ENCODE data around the gene ABT1. TPM values are rescaled to one million over a fixed set of nuclear protein-coding genes. Genes with fewer than 3 reads are reported as not detected.

The ABT1 gene
- total and polyA plus RNA-seq, 2 of the 8 experiments (the other 6 are each of a cell fraction or from before 2014, with no cell fraction given) = 20.5 to 30.7 TPM

DNA sequence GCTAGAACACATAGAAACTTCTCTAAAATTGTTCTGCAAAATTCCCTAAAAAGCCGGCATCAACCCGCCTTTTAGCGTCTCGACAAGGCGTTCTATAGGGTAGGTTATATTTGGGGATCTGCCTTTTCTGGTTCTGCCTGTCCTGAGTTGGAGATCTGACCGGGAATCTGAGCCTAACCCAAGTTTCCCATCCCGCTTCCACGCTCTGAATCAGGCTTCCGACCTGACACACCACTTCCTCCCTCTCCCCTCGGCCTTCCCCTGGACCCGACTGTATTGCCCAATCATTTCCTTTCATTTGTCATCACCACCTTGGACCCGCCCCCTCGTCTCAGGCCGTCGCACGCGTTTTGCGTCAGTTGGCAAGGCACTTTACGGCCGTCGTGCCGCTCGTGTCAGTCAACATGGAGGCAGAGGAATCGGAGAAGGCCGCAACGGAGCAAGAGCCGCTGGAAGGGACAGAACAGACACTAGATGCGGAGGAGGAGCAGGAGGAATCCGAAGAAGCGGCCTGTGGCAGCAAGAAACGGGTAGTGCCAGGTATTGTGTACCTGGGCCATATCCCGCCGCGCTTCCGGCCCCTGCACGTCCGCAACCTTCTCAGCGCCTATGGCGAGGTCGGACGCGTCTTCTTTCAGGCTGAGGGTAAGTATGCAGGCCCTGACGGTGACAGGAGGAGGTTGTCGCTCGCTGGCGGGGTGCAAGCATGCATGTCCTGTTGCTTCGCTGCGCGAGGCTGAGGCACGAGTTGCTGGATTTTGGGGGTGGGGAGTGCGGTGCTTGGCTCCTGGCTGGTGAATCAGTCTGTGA lies at the start of gene ABT1 (continued):
- TF ChIP-seq RFX5 (IDR thresholded peaks at IDR 0.05; ENCODE audit: borderline replicate concordance, low read depth, low read length) (no peak), CEBPB (IDR thresholded peaks at IDR 0.05; ENCODE audit: low read depth, low read length) (peak; percentile 100), GTF2F1 (IDR thresholded peaks at IDR 0.05; ENCODE audit: borderline replicate concordance, low read depth, low read length) (peak; percentile 85), YY1 (IDR thresholded peaks at IDR 0.05; ENCODE audit: low read depth, low read length) (peak; percentile 91), SP1 (IDR thresholded peaks at IDR 0.05; ENCODE audit: low read depth, low read length) (peak; percentile 77; the same call in 1 of the 2 replicates), RAD21 (IDR thresholded peaks at IDR 0.05 in 1 of 2, conservative IDR thresholded peaks at IDR 0.05 in 1 of 2; ENCODE audit: low read depth in 2 of 2, low read length in 2 of 2) (no peak), MAFK (IDR thresholded peaks at IDR 0.05; ENCODE audit: low read depth, low read length) (peak; percentile 15; the same call in 1 of the 2 replicates), KDM4A (IDR thresholded peaks at IDR 0.05; ENCODE audit: low read depth, low read length, severe bottlenecking) (peak; percentile 97), BACH1 (IDR thresholded peaks at IDR 0.05; ENCODE audit: low read length) (peak; percentile 6; the same call in 1 of the 2 replicates), TAF7 (optimal IDR thresholded peaks at IDR 0.05; ENCODE audit: borderline replicate concordance, low read depth, low read length) (peak; percentile 78), CHD2 (IDR thresholded peaks at IDR 0.05; ENCODE audit: low read length) (no peak), CBX8 (IDR thresholded peaks at IDR 0.05; ENCODE audit: borderline replicate concordance, low read depth, low read length) (no peak), ASH2L (IDR thresholded peaks at IDR 0.05; ENCODE audit: low read length) (peak; percentile 58), PHF8 (conservative IDR thresholded peaks at IDR 0.05; ENCODE audit: low read depth, low read length) (peak; percentile 93), CBX5 (IDR thresholded peaks at IDR 0.05; ENCODE audit: low read depth, low read length) (no peak), TAF1 (IDR thresholded peaks at IDR 0.05; ENCODE audit: low read depth, low read length) (peak; percentile 81)
- TF ChIP-seq, protein P1, sequence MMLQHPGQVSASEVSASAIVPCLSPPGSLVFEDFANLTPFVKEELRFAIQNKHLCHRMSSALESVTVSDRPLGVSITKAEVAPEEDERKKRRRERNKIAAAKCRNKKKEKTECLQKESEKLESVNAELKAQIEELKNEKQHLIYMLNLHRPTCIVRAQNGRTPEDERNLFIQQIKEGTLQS (IDR thresholded peaks at IDR 0.05; ENCODE audit: insufficient read depth, low read depth, low read length) = peak; percentile 98
- TF ChIP-seq, protein P2, sequence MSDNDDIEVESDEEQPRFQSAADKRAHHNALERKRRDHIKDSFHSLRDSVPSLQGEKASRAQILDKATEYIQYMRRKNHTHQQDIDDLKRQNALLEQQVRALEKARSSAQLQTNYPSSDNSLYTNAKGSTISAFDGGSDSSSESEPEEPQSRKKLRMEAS (IDR thresholded peaks at IDR 0.05) = peak; percentile 68
- TF ChIP-seq, protein P3, sequence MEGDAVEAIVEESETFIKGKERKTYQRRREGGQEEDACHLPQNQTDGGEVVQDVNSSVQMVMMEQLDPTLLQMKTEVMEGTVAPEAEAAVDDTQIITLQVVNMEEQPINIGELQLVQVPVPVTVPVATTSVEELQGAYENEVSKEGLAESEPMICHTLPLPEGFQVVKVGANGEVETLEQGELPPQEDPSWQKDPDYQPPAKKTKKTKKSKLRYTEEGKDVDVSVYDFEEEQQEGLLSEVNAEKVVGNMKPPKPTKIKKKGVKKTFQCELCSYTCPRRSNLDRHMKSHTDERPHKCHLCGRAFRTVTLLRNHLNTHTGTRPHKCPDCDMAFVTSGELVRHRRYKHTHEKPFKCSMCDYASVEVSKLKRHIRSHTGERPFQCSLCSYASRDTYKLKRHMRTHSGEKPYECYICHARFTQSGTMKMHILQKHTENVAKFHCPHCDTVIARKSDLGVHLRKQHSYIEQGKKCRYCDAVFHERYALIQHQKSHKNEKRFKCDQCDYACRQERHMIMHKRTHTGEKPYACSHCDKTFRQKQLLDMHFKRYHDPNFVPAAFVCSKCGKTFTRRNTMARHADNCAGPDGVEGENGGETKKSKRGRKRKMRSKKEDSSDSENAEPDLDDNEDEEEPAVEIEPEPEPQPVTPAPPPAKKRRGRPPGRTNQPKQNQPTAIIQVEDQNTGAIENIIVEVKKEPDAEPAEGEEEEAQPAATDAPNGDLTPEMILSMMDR (IDR thresholded peaks at IDR 0.05; ENCODE audit: control extremely low read depth in 1 of 3, insufficient read depth in 1 of 3, low read depth in 1 of 3, low read length in 3 of 3) = no peak
